Activated CD8-positive, alpha-beta T cell treated with anti-CD3 and anti-CD28 coated beads for 36 hours (primary cell): Measurements from ENCODE around the gene PDLIM1. TPM values are rescaled to one million over a fixed set of nuclear protein-coding genes. Genes with fewer than 3 reads are reported as not detected.
"Not testable (repeated sequence)": the region's sequence is repeated elsewhere in the genome, so short reads cannot be mapped to it uniquely, and the experiment has no call there.

Source experiments
- ATAC-seq: fragments of 200-7000 bp; cut with Tn5 transposase; one replicate; pipeline ENCODE4 v1.10.0; 2021; ENCODE audit warnings: mild to moderate bottlenecking, moderate library complexity
- CTCF ChIA-PET: fragments of 350-600 bp; sonication (Branson Sonifier 250); formaldehyde crosslinking; loops from one replicate; lab custom pipeline; 2021; ENCODE audit warnings: antibody characterized with exemption; lab: Charles Lee
- POLR2A ChIA-PET: fragments of 350-600 bp; sonication (Branson Sonifier 250); formaldehyde crosslinking; loops from one replicate; lab custom pipeline; 2021; ENCODE audit warnings: antibody characterized with exemption; lab: Charles Lee
- DNase-seq: peaks from one replicate; pipeline ENCODE4 v3.0.0-alpha.2; 2020
- H3K27ac Mint-ChIP-seq: one replicate; pipeline ENCODE4 v1.8.0; 2021; ENCODE audit warnings: mild to moderate bottlenecking, mixed read lengths
- H3K27me3 Mint-ChIP-seq: one replicate; pipeline ENCODE4 v1.8.0; 2021; ENCODE audit warnings: mixed read lengths
- H3K36me3 Mint-ChIP-seq: one replicate; pipeline ENCODE4 v1.8.0; 2021; ENCODE audit warnings: low read depth, mixed read lengths
- H3K4me1 Mint-ChIP-seq: one replicate; pipeline ENCODE4 v1.8.0; 2021; ENCODE audit warnings: low read depth, mixed read lengths
- H3K4me3 Mint-ChIP-seq: one replicate; pipeline ENCODE4 v1.8.0; 2021; ENCODE audit warnings: mild to moderate bottlenecking, moderate library complexity, mixed read lengths
- H3K9me3 Mint-ChIP-seq: one replicate; pipeline ENCODE4 v1.8.0; 2021; ENCODE audit warnings: mixed read lengths
- CTCF ChIP-seq: fragments of 200-600 bp; IDR thresholded peaks from one replicate; pipeline ENCODE4 v1.8.0; 2022; ENCODE audit warnings: antibody characterized with exemption, mild to moderate bottlenecking
- intact Hi-C: fragments of 100-400 bp; cut with micrococcal nuclease; formaldehyde crosslinking; loops from one replicate; pipeline ENCODE4 v1.10.0; 2022
- total RNA-seq, 2 experiments: library from RNA; stranded (reverse); gene quantifications; one replicate each; pipeline ENCODE4 v1.2.3, GENCODE V29; 2021

Gene PDLIM1
- total RNA-seq, 2 experiments from 2014 or later, result 0.74 to 1.1 TPM

GRCh38 chr10:95233377-95234034 lies 57.3 kb downstream of the PDLIM1 start:
- Mint-ChIP-seq H3K27ac (no peak overlapping the region), H3K4me1 (peaks cover 33% of the 10 kb centered on the region), H3K27me3 (peaks cover 8% of the 10 kb centered on the region), H3K9me3 (peaks cover 6% of the 10 kb centered on the region), H3K36me3 (peaks cover 5% of the 10 kb centered on the region), H3K4me3 (no peak overlapping the region)
- ATAC-seq (no peak), DNase-seq (no peak)
- ChIA-PET CTCF (interaction anchor here (0.6 to 3.1 kb wide), 5 partner anchors 10 to 129 kb away, joined by 3 to 12 read pairs (median 4); no protein-coding TSS in a partner anchor), POLR2A (interaction anchor here (0.7 kb wide), 1 partner anchor 761 kb away, joined by 3 read pairs; no protein-coding TSS in a partner anchor)
- TF ChIP-seq CTCF, result no peak
- intact Hi-C loops, result no loop called here

DNA sequence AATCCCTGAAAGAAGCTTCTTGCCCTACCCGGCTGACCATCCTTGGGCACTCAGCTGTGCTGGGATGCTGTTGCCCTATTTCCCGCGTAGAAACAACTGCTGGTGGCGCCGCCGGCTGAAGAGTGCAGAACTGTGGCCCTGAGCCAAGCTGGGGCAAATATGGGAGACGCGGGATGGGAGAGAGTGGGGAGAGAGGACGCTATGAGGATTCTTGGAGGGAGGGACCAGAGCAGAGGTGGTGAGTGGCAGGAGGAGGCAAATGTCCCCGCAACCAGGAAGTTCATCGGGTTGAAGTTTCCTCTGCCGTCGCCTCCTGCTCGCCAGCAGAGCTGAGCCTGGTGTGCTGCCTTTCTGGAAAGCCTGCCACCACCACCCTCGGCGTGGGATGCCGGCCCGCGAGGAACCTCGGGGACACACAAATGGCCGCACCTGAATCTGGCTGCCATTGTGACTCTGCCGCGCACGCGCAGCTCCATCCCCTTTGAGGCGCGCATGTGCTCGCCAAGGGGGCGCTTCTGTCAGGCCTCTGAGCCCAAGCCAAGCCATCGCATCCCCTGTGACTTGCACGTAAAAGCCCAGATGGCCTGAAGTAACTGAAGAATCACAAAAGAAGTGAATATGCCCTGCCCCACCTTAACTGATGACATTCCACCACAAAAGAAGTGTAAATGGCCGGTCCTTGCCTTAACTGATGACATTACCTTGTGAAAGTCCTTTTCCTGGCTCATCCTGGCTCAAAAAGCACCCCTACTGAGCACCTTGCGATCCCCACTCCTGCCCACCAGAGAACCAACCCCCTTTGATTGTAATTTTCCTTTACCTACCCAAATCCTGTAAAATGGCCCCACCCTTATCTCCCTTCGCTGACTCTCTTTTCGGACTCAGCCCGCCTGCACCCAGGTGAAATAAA lies 59.9 kb downstream of the PDLIM1 start:
- Mint-ChIP-seq H3K4me3 (peak overlapping the region; percentile 67), H3K27ac (peak overlapping the region; percentile 83), H3K4me1 (peaks cover 19% of the 10 kb centered on the region)
- POLR2A ChIA-PET, result interaction anchor here (0.6 kb wide), 1 partner anchor 16 kb away, joined by 3 read pairs; no protein-coding TSS in a partner anchor
- H3K27me3 Mint-ChIP-seq, H3K36me3 Mint-ChIP-seq, intact Hi-C loops, H3K9me3 Mint-ChIP-seq: not testable (repeated sequence)
- peak; percentile 65 for DNase-seq
- CTCF ChIA-PET, result interaction anchor here (1.0 to 2.3 kb wide), 2 partner anchors 12 kb away, joined by 3 to 14 read pairs; no protein-coding TSS in a partner anchor
- peak; percentile 68 for ATAC-seq

- Mint-ChIP-seq H3K27me3 (peaks cover 8% of the 10 kb centered on the region), H3K4me3 (peak overlapping the region; percentile 67), H3K9me3 (peaks cover 6% of the 10 kb centered on the region), H3K36me3 (peaks cover 5% of the 10 kb centered on the region), H3K27ac (peak overlapping the region; percentile 83), H3K4me1 (peaks cover 11% of the 10 kb centered on the region)
- POLR2A ChIA-PET, result no interaction called here
- ATAC-seq (no peak), DNase-seq (no peak)
- no peak for TF ChIP-seq CTCF
- intact Hi-C loops, result no loop called here
- CTCF ChIA-PET, result interaction anchor here (1.0 to 2.3 kb wide), 3 partner anchors 11 to 13 kb away, joined by 3 to 14 read pairs (median 3); no protein-coding TSS in a partner anchor
These were observed 60.8 kb downstream of the PDLIM1 start for GRCh38 chr10:95229724-95230627.

DNA sequence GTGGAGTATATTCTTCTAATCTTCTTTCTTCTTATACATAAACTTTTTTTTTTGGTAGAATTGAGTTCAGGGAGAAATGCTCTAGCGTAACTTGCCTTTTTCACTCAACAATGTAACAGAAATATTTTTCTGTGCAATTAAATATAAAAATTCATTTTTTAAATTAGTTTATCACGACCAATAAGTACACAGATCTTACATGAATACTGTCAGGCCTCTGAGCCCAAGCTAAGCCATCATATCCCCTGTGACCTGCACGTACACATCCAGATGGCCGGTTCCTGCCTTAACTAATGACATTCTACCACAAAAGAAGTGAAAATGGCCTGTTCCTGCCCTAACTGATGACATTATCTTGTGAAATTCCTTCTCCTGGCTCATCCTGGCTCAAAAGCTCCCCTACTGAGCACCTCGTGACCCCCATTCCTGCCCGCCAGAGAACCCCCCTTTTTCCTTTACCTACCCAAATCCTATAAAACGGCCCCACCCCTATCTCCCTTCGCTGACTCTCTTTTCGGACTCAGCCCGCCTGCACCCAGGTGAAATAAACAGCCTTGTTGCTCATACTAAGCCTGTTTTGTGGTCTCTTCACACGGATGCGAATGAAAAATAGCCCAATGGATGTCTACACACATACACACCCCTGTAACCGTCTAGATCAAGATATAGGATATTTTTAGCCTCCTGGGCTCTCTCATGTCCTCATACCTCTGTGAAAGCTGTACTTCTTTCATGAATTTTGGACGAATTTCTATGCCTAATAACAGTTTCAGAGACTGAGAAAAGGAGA lies 61.7 kb downstream of the PDLIM1 start:
- H3K36me3 Mint-ChIP-seq, H3K9me3 Mint-ChIP-seq, DNase-seq, intact Hi-C loops, POLR2A ChIA-PET, ATAC-seq, H3K27ac Mint-ChIP-seq, H3K4me3 Mint-ChIP-seq, H3K27me3 Mint-ChIP-seq: not testable (repeated sequence)
- H3K4me1 Mint-ChIP-seq, result peaks cover 10% of the 10 kb centered on the region
- CTCF ChIA-PET, result interaction anchor here (1.0 to 1.5 kb wide), 2 partner anchors 13 to 14 kb away, joined by 3 to 6 read pairs; no protein-coding TSS in a partner anchor

GRCh38 chr10:95225136-95225535 lies 65.7 kb downstream of the PDLIM1 start:
- POLR2A ChIA-PET, result no interaction called here
- H3K27ac Mint-ChIP-seq, result no peak overlapping the region

More at GRCh38 chr10:95225136-95225535, 65.7 kb downstream of the PDLIM1 start:
- no peaks in the 10 kb centered on the region for H3K36me3 Mint-ChIP-seq
- intact Hi-C loops, result no loop called here
- no peak overlapping the region for H3K4me3 Mint-ChIP-seq
- DNase-seq, result no peak
- TF ChIP-seq CTCF, result no peak
- H3K4me1 Mint-ChIP-seq, result no peaks in the 10 kb centered on the region
- CTCF ChIA-PET, result no interaction called here
- no peaks in the 10 kb centered on the region for H3K27me3 Mint-ChIP-seq
- no peak for ATAC-seq
- H3K9me3 Mint-ChIP-seq, result no peaks in the 10 kb centered on the region
